ENCODE measurements around the gene SRSF3.
"Not testable (repeated sequence)": the region's sequence is repeated elsewhere in the genome, so short reads cannot be mapped to it uniquely, and the experiment has no call there.

SRSF3 gene

GRCh38 chr6:36604090-36605060, 10.2 kb downstream of the SRSF3 start:
- peaks cover 57 to 95% (median 86%) of the 10 kb centered on the region in 5 donors for H3K36me3 ChIP-seq (ENCODE audit: control insufficient read depth in 5 of 5, insufficient read depth in 5 of 5, low read length in 5 of 5)
- H3K9ac ChIP-seq (ENCODE audit: low read length in 5 of 5): no peak overlapping the region
- H3K9me3 ChIP-seq (ENCODE audit: control insufficient read depth in 5 of 5, low read length in 5 of 5): no peaks in the 10 kb centered on the region
- H3K27ac ChIP-seq (ENCODE audit: low read depth, low read length): peak overlapping the region; percentile 66
- H3K4me3 ChIP-seq (ENCODE audit: low read depth in 1 of 5, low read length in 5 of 5): no peak overlapping the region
- peaks cover under 1 to 72% (median 62%) of the 10 kb centered on the region in 5 donors for H3K4me1 ChIP-seq (ENCODE audit: control insufficient read depth in 5 of 5, insufficient read depth in 5 of 5, low read length in 5 of 5)
- H3K27me3 ChIP-seq (ENCODE audit: control insufficient read depth in 5 of 5, insufficient read depth in 4 of 5, low read length in 5 of 5): no peaks in the 10 kb centered on the region

GRCh38 chr6:36605143-36605542, 11.0 kb downstream of the SRSF3 start:
- Histone ChIP-seq H3K4me1 (ENCODE audit: control insufficient read depth in 5 of 5, insufficient read depth in 5 of 5, low read length in 5 of 5) (peaks cover 0 to 64% (median 55%) of the 10 kb centered on the region in 5 donors), H3K4me3 (ENCODE audit: low read depth in 1 of 5, low read length in 5 of 5) (no peak overlapping the region), H3K9me3 (ENCODE audit: control insufficient read depth in 5 of 5, low read length in 5 of 5) (no peaks in the 10 kb centered on the region), H3K27ac (ENCODE audit: low read depth, low read length) (peak overlapping the region; percentile 66), H3K9ac (ENCODE audit: low read length in 5 of 5) (no peak overlapping the region), H3K27me3 (ENCODE audit: control insufficient read depth in 5 of 5, insufficient read depth in 4 of 5, low read length in 5 of 5) (no peaks in the 10 kb centered on the region), H3K36me3 (ENCODE audit: control insufficient read depth in 5 of 5, insufficient read depth in 5 of 5, low read length in 5 of 5) (peaks cover 53 to 92% (median 81%) of the 10 kb centered on the region in 5 donors)

- no peak overlapping the region for H3K4me3 ChIP-seq (ENCODE audit: low read depth in 1 of 5, low read length in 5 of 5)
- no peaks in the 10 kb centered on the region for H3K9me3 ChIP-seq (ENCODE audit: control insufficient read depth in 5 of 5, low read length in 5 of 5)
- H3K27ac ChIP-seq (ENCODE audit: low read depth, low read length): peak overlapping the region; percentile 66
- no peak overlapping the region for H3K9ac ChIP-seq (ENCODE audit: low read length in 5 of 5)
- H3K4me1 ChIP-seq (ENCODE audit: control insufficient read depth in 5 of 5, insufficient read depth in 5 of 5, low read length in 5 of 5): peaks cover 0 to 59% (median 48%) of the 10 kb centered on the region in 5 donors
- peaks cover 47 to 91% (median 78%) of the 10 kb centered on the region in 5 donors for H3K36me3 ChIP-seq (ENCODE audit: control insufficient read depth in 5 of 5, insufficient read depth in 5 of 5, low read length in 5 of 5)
- H3K27me3 ChIP-seq (ENCODE audit: control insufficient read depth in 5 of 5, insufficient read depth in 4 of 5, low read length in 5 of 5): no peaks in the 10 kb centered on the region
Observed at GRCh38 chr6:36605560-36606391, 11.6 kb downstream of the SRSF3 start.

- Histone ChIP-seq H3K27ac (ENCODE audit: low read depth, low read length) (peak overlapping the region; percentile 69), H3K36me3 (ENCODE audit: control insufficient read depth in 5 of 5, insufficient read depth in 5 of 5, low read length in 5 of 5) (peaks cover 35 to 88% (median 74%) of the 10 kb centered on the region in 5 donors), H3K4me1 (ENCODE audit: control insufficient read depth in 5 of 5, insufficient read depth in 5 of 5, low read length in 5 of 5) (peaks cover 0 to 46% (median 35%) of the 10 kb centered on the region in 5 donors)
- H3K9ac ChIP-seq (ENCODE audit: low read length in 5 of 5); H3K27me3 ChIP-seq (ENCODE audit: control insufficient read depth in 5 of 5, insufficient read depth in 4 of 5, low read length in 5 of 5); H3K9me3 ChIP-seq (ENCODE audit: control insufficient read depth in 5 of 5, low read length in 5 of 5); H3K4me3 ChIP-seq (ENCODE audit: low read depth in 1 of 5, low read length in 5 of 5): not testable (repeated sequence)
Observed at GRCh38 chr6:36607305-36607682, 13.1 kb downstream of the SRSF3 start.

GRCh38 chr6:36607683-36608386, 13.7 kb downstream of the SRSF3 start:
- Histone ChIP-seq H3K9ac (ENCODE audit: low read length in 5 of 5) (no peak overlapping the region), H3K9me3 (ENCODE audit: control insufficient read depth in 5 of 5, low read length in 5 of 5) (no peaks in the 10 kb centered on the region), H3K4me1 (ENCODE audit: control insufficient read depth in 5 of 5, insufficient read depth in 5 of 5, low read length in 5 of 5) (peaks cover 0 to 43% (median 30%) of the 10 kb centered on the region in 5 donors), H3K4me3 (ENCODE audit: low read depth in 1 of 5, low read length in 5 of 5) (no peak overlapping the region), H3K27me3 (ENCODE audit: control insufficient read depth in 5 of 5, insufficient read depth in 4 of 5, low read length in 5 of 5) (no peaks in the 10 kb centered on the region), H3K27ac (ENCODE audit: low read depth, low read length) (peak overlapping the region; percentile 69), H3K36me3 (ENCODE audit: control insufficient read depth in 5 of 5, insufficient read depth in 5 of 5, low read length in 5 of 5) (peaks cover 31 to 88% (median 73%) of the 10 kb centered on the region in 5 donors)

- Histone ChIP-seq H3K36me3 (ENCODE audit: control insufficient read depth in 5 of 5, insufficient read depth in 5 of 5, low read length in 5 of 5) (peaks cover 23 to 86% (median 65%) of the 10 kb centered on the region in 5 donors), H3K27me3 (ENCODE audit: control insufficient read depth in 5 of 5, insufficient read depth in 4 of 5, low read length in 5 of 5) (no peaks in the 10 kb centered on the region), H3K27ac (ENCODE audit: low read depth, low read length) (peak overlapping the region; percentile 69), H3K4me3 (ENCODE audit: low read depth in 1 of 5, low read length in 5 of 5) (no peak overlapping the region), H3K9ac (ENCODE audit: low read length in 5 of 5) (no peak overlapping the region), H3K4me1 (ENCODE audit: control insufficient read depth in 5 of 5, insufficient read depth in 5 of 5, low read length in 5 of 5) (peaks cover 0 to 33% (median 26%) of the 10 kb centered on the region in 5 donors), H3K9me3 (ENCODE audit: control insufficient read depth in 5 of 5, low read length in 5 of 5) (no peaks in the 10 kb centered on the region)
Observed at GRCh38 chr6:36608788-36609563, 14.8 kb downstream of the SRSF3 start.

GRCh38 chr6:36609582-36609981, 15.4 kb downstream of the SRSF3 start:
- Histone ChIP-seq H3K4me3 (ENCODE audit: low read depth in 1 of 5, low read length in 5 of 5) (no peak overlapping the region), H3K27ac (ENCODE audit: low read depth, low read length) (peak overlapping the region; percentile 69), H3K27me3 (ENCODE audit: control insufficient read depth in 5 of 5, insufficient read depth in 4 of 5, low read length in 5 of 5) (no peaks in the 10 kb centered on the region), H3K4me1 (ENCODE audit: control insufficient read depth in 5 of 5, insufficient read depth in 5 of 5, low read length in 5 of 5) (peaks cover 0 to 26% (median 21%) of the 10 kb centered on the region in 5 donors), H3K36me3 (ENCODE audit: control insufficient read depth in 5 of 5, insufficient read depth in 5 of 5, low read length in 5 of 5) (peaks cover 18 to 80% (median 59%) of the 10 kb centered on the region in 5 donors), H3K9me3 (ENCODE audit: control insufficient read depth in 5 of 5, low read length in 5 of 5) (no peaks in the 10 kb centered on the region), H3K9ac (ENCODE audit: low read length in 5 of 5) (no peak overlapping the region)

- H3K36me3 ChIP-seq (ENCODE audit: control insufficient read depth in 5 of 5, insufficient read depth in 5 of 5, low read length in 5 of 5): peaks cover 15 to 72% (median 52%) of the 10 kb centered on the region in 5 donors
- peaks cover 0 to 24% (median 19%) of the 10 kb centered on the region in 5 donors for H3K4me1 ChIP-seq (ENCODE audit: control insufficient read depth in 5 of 5, insufficient read depth in 5 of 5, low read length in 5 of 5)
Observed at GRCh38 chr6:36610041-36610955, 16.1 kb downstream of the SRSF3 start.

More at GRCh38 chr6:36610041-36610955, 16.1 kb downstream of the SRSF3 start:
- H3K27me3 ChIP-seq (ENCODE audit: control insufficient read depth in 5 of 5, insufficient read depth in 4 of 5, low read length in 5 of 5): no peaks in the 10 kb centered on the region
- H3K9me3 ChIP-seq (ENCODE audit: control insufficient read depth in 5 of 5, low read length in 5 of 5): no peaks in the 10 kb centered on the region
- H3K4me3 ChIP-seq (ENCODE audit: low read depth in 1 of 5, low read length in 5 of 5): no peak overlapping the region
- peak overlapping the region; percentile 69 for H3K27ac ChIP-seq (ENCODE audit: low read depth, low read length)
- no peak overlapping the region for H3K9ac ChIP-seq (ENCODE audit: low read length in 5 of 5)
